ENCODE results near the gene PPP1R37.

PPP1R37 gene

GRCh38 chr19:45180936-45181335 lies 88.0 kb downstream of the PPP1R37 start:
- H3K9me3 Mint-ChIP-seq, result no peaks in the 10 kb centered on the region
- ATAC-seq, result no peak
- peak overlapping the region; percentile 51 to 79 for H3K4me3 Mint-ChIP-seq
- peaks cover 29% of the 10 kb centered on the region for H3K4me1 Mint-ChIP-seq
- DNase-seq, result no peak
- no peaks in the 10 kb centered on the region for H3K27me3 Mint-ChIP-seq
- no peak overlapping the region for H3K27ac Mint-ChIP-seq

- Mint-ChIP-seq H3K4me3 (no peak overlapping the region), H3K4me1 (peaks cover 39% of the 10 kb centered on the region), H3K9me3 (no peaks in the 10 kb centered on the region), H3K27ac (no peak overlapping the region), H3K27me3 (no peaks in the 10 kb centered on the region)
- no peak for DNase-seq
- ATAC-seq, result no peak
Measured at GRCh38 chr19:45182758-45183157, 89.8 kb downstream of the PPP1R37 start.

DNA sequence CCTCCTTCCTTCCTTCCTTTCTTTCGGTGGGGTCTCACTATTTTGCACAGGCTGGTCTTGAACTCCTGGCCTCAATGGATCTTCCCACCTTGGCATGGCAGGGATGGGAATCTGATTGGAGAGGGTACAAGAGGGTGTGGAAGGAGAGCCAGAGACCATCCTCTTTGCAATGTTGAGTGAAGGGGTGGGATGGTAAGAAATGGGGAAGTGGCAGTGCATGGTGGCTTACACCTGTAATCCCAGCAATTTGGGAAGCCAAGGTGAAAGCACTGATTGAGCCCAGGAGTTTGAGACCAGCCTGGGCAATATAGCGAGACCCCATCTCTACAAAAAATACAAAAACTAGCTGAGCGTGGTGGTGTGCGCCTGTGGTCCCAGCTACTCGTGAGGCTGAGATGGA lies 91.1 kb downstream of the PPP1R37 start:
- ATAC-seq (no peak), DNase-seq (no peak)
- H3K4me1 Mint-ChIP-seq, result peaks cover 39% of the 10 kb centered on the region
- H3K27ac Mint-ChIP-seq, result no peak overlapping the region
- no peak overlapping the region for H3K4me3 Mint-ChIP-seq
- H3K27me3 Mint-ChIP-seq, result no peaks in the 10 kb centered on the region
- H3K9me3 Mint-ChIP-seq, result no peaks in the 10 kb centered on the region

- ATAC-seq (peak; percentile 15), DNase-seq (no peak)
- Mint-ChIP-seq H3K4me3 (no peak overlapping the region), H3K4me1 (peaks cover 18% of the 10 kb centered on the region), H3K27me3 (no peaks in the 10 kb centered on the region), H3K27ac (peak overlapping the region in 1 of 2 donors; percentile 44), H3K9me3 (no peaks in the 10 kb centered on the region)
Measured at GRCh38 chr19:45186509-45187334, 93.7 kb downstream of the PPP1R37 start.

DNA sequence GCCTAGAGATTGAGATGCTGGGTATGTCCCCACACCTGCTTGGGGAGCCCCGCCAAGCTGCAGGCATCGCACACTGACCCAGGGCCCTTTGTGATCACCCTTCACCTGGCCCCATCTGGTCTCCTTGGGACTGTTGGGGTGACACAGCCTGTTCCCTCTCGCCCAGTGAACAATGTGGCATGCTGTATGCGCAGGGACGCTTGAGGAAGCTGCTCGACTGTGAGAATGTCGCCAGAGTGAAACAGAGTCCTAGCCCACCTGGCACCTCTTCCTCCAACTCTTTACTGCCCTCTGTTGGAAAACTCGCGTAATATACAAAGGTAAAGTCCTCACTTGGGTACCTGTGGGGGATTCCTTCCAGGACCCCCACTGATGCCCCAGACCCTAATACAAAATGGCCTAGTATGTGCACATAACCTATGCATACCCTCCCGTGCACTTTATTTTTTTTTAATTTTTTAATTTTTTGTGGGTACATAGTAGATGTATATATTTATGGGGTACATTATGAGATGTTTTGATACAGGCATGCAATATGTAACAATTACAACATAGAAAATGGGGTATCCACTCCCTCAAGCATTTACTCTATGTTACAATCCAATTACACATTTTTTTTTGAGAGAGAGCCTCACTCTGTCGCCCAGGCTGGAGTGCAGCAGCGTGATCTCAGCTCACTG lies 94.6 kb downstream of the PPP1R37 start:
- no peak for DNase-seq
- no peaks in the 10 kb centered on the region for H3K27me3 Mint-ChIP-seq
- H3K27ac Mint-ChIP-seq, result no peak overlapping the region
- peak; percentile 76 for ATAC-seq
- H3K4me3 Mint-ChIP-seq, result no peak overlapping the region
- H3K4me1 Mint-ChIP-seq, result peaks cover 16% of the 10 kb centered on the region
- H3K9me3 Mint-ChIP-seq, result no peaks in the 10 kb centered on the region

GRCh38 chr19:45189971-45190370 lies 97.0 kb downstream of the PPP1R37 start:
- Mint-ChIP-seq H3K4me3 (no peak overlapping the region), H3K9me3 (no peaks in the 10 kb centered on the region), H3K27me3 (no peaks in the 10 kb centered on the region), H3K27ac (no peak overlapping the region), H3K4me1 (peaks cover 12% of the 10 kb centered on the region)
- DNase-seq (no peak), ATAC-seq (no peak)

DNA sequence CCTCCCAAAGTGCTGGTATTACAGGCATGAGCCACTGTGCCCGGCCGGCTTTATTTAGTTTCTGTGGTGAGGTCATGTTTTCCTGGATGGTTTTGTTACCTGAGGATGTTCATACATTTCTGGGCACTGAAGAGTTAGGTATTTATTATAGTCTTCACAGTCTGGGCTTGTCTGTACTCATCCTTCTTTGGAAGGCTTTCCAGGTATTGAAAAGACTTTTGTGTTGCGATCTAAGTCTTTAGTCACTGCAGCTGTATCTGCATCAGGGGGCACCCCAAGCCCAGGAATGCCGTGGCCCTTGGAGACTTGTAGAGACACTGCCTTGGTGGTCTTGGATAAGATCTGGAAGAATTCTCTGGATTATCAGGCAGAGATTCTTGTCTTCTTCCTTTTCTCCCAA lies 98.4 kb downstream of the PPP1R37 start:
- Mint-ChIP-seq H3K4me1 (peaks cover 10% of the 10 kb centered on the region), H3K27me3 (no peaks in the 10 kb centered on the region), H3K27ac (no peak overlapping the region), H3K9me3 (no peaks in the 10 kb centered on the region), H3K4me3 (no peak overlapping the region)
- DNase-seq (no peak), ATAC-seq (no peak)

DNA sequence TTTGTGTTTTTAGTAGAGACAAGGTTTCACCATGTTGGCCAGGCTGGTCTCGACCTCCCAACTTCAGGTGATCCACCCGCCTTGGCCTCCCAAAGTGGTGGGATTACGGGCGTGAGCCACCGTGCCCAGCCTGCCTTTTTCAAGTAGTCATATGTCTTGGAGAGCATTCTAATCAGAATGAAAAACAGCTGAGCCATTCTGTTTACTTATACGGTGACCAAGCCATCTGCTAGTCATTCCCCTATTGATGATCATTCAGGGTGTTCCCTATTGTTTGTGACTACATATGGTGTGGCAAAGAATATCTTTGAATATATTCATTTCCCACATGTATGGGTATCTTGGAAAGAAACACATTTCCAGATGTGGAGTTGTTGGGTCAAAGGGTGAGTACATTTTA lies 102.8 kb downstream of the PPP1R37 start:
- no peak for ATAC-seq
- H3K9me3 Mint-ChIP-seq, result no peaks in the 10 kb centered on the region

More for the DNA sequence above, 102.8 kb downstream of the PPP1R37 start:
- no peak for DNase-seq
- H3K27me3 Mint-ChIP-seq, result no peaks in the 10 kb centered on the region
- no peak overlapping the region for H3K27ac Mint-ChIP-seq
- no peak overlapping the region for H3K4me3 Mint-ChIP-seq
- H3K4me1 Mint-ChIP-seq, result no peaks in the 10 kb centered on the region

Measured in stimulated activated naive CD8-positive, alpha-beta T cell treated with anti-CD3 and anti-CD28 coated beads, Interleukin-15, amount 100 ng/mL, for 72 hours (primary cell).